ENCODE data around the gene ANKRD13B.

The ANKRD13B gene

GRCh38 chr17:29655323-29655722, 62.4 kb downstream of the ANKRD13B start:
- TF ChIP-seq SNAI2 (CRISPR knock-in tag; IDR thresholded peaks at IDR 0.05) (no peak), RARB (CRISPR knock-in tag; IDR thresholded peaks at IDR 0.05) (no peak), POU6F1 (CRISPR knock-in tag; IDR thresholded peaks at IDR 0.05; ENCODE audit: borderline replicate concordance, low read depth) (no peak), TSHZ2 (CRISPR knock-in tag; IDR thresholded peaks at IDR 0.05) (no peak)
- ATAC-seq, result no peak

- TF ChIP-seq ZNF70 (CRISPR knock-in tag; IDR thresholded peaks at IDR 0.05) (no peak), SNAI2 (CRISPR knock-in tag; IDR thresholded peaks at IDR 0.05) (no peak), ZNF565 (CRISPR knock-in tag; conservative IDR thresholded peaks at IDR 0.05; ENCODE audit: low read depth) (no peak), ZFP30 (CRISPR knock-in tag; IDR thresholded peaks at IDR 0.05) (no peak), ISL1 (CRISPR knock-in tag; IDR thresholded peaks at IDR 0.05) (no peak), PATZ1 (CRISPR knock-in tag; IDR thresholded peaks at IDR 0.05; ENCODE audit: borderline replicate concordance) (no peak)
- ATAC-seq, result no peak
These were observed 66.2 kb downstream of the ANKRD13B start for GRCh38 chr17:29659155-29659554.

GRCh38 chr17:29661213-29661612, 68.3 kb downstream of the ANKRD13B start:
- TF ChIP-seq BACH2 (CRISPR knock-in tag; IDR thresholded peaks at IDR 0.05; ENCODE audit: borderline replicate concordance) (no peak), ZNF565 (CRISPR knock-in tag; conservative IDR thresholded peaks at IDR 0.05; ENCODE audit: low read depth) (no peak), TOX (CRISPR knock-in tag; IDR thresholded peaks at IDR 0.05; ENCODE audit: borderline replicate concordance) (no peak), ISL1 (CRISPR knock-in tag; IDR thresholded peaks at IDR 0.05) (no peak), ZC3H10 (CRISPR knock-in tag; IDR thresholded peaks at IDR 0.05) (no peak), ZFP30 (CRISPR knock-in tag; IDR thresholded peaks at IDR 0.05) (no peak), TCF4 (CRISPR knock-in tag; IDR thresholded peaks at IDR 0.05; ENCODE audit: borderline replicate concordance) (no peak), ZFP3 (CRISPR knock-in tag; IDR thresholded peaks at IDR 0.05) (no peak), PATZ1 (CRISPR knock-in tag; IDR thresholded peaks at IDR 0.05; ENCODE audit: borderline replicate concordance) (no peak), ESRRG (CRISPR knock-in tag; IDR thresholded peaks at IDR 0.05) (no peak)

GRCh38 chr17:29663155-29663554, 70.2 kb downstream of the ANKRD13B start:
- no peak for TF ChIP-seq ARNTL (CRISPR knock-in tag; IDR thresholded peaks at IDR 0.05; ENCODE audit: borderline replicate concordance, low read depth)
- TF ChIP-seq ZFP30 (CRISPR knock-in tag; IDR thresholded peaks at IDR 0.05), result no peak
- no peak for TF ChIP-seq ZNF70 (CRISPR knock-in tag; IDR thresholded peaks at IDR 0.05)
- TF ChIP-seq SNAI2 (CRISPR knock-in tag; IDR thresholded peaks at IDR 0.05), result no peak
- TF ChIP-seq TOX (CRISPR knock-in tag; IDR thresholded peaks at IDR 0.05; ENCODE audit: borderline replicate concordance), result no peak
- TF ChIP-seq ESRRG (CRISPR knock-in tag; IDR thresholded peaks at IDR 0.05), result no peak
- TF ChIP-seq ISL1 (CRISPR knock-in tag; IDR thresholded peaks at IDR 0.05), result no peak
- no peak for TF ChIP-seq RARB (CRISPR knock-in tag; IDR thresholded peaks at IDR 0.05)
- TF ChIP-seq CREB5 (CRISPR knock-in tag; IDR thresholded peaks at IDR 0.05; ENCODE audit: low read depth), result no peak
- TF ChIP-seq TSHZ2 (CRISPR knock-in tag; IDR thresholded peaks at IDR 0.05), result no peak
- no peak for TF ChIP-seq ZFP3 (CRISPR knock-in tag; IDR thresholded peaks at IDR 0.05)
- TF ChIP-seq ZC3H10 (CRISPR knock-in tag; IDR thresholded peaks at IDR 0.05), result no peak
- no peak for TF ChIP-seq POU6F1 (CRISPR knock-in tag; IDR thresholded peaks at IDR 0.05; ENCODE audit: borderline replicate concordance, low read depth)
- TF ChIP-seq BACH2 (CRISPR knock-in tag; IDR thresholded peaks at IDR 0.05; ENCODE audit: borderline replicate concordance), result no peak
- no peak for TF ChIP-seq PPARA (CRISPR knock-in tag; IDR thresholded peaks at IDR 0.05; ENCODE audit: borderline replicate concordance)
- no peak; the same call in 2 of the 3 replicates for ATAC-seq

More at GRCh38 chr17:29661213-29661612, 68.3 kb downstream of the ANKRD13B start:
- ATAC-seq, result no peak

Measured in SK-N-SH treated with all-trans-retinoic acid at 6 μM for 48 hours (cell line).